Panc1 (cell line): ENCODE measurements around the gene VSIG2. TPM values are rescaled to one million over a fixed set of nuclear protein-coding genes. Genes with fewer than 3 reads are reported as not detected.
A peak's percentile ranks its signal among the peaks of the same experiment; 100 is the strongest.

Source experiments
- ATAC-seq: fragments of 200-7000 bp; cut with Tn5 transposase; 2 replicates; pipeline ENCODE4 v1.9.1; 2020; ENCODE audit warnings: mild to moderate bottlenecking, moderate library complexity
- BruUV-seq: library from RNA; stranded (reverse); fragments of 400-500 nt; replicated peaks from 2 replicates; lab custom pipeline; 2021; lab: Mats Ljungman, UMichigan
- CTCF ChIA-PET: fragments of 300-600 bp; sonication (Branson Sonifier 250); formaldehyde crosslinking; loops from one replicate; lab custom pipeline; 2022; ENCODE audit warnings: antibody characterized with exemption; lab: Charles Lee
- POLR2A ChIA-PET: fragments of 300-600 bp; sonication (Branson Sonifier 250); formaldehyde crosslinking; loops from one replicate; lab custom pipeline; 2022; ENCODE audit warnings: antibody characterized with exemption; lab: Charles Lee
- DNase-seq: peaks from one replicate; pipeline ENCODE4 v3.0.0-alpha.2; 2010; ENCODE audit warnings: low read depth, low spot score
- H3K27ac ChIP-seq: 2 replicates; pipeline ENCODE4 v1.5.1; 2011; ENCODE audit warnings: mild to moderate bottlenecking, low read length, inconsistent platforms
- H3K27me3 ChIP-seq: fragments of 200-500 bp; sonication (Bioruptor generic); 2 replicates; pipeline ENCODE4 v1.6.0; 2014; ENCODE audit warnings: low read length, inconsistent platforms; ENCODE audit not compliant: control insufficient read depth, insufficient read depth
- H3K36me3 ChIP-seq: fragments of 200-500 bp; sonication (Bioruptor generic); 2 replicates; pipeline ENCODE4 v1.5.1; 2014; ENCODE audit warnings: inconsistent platforms, mild to moderate bottlenecking, low read length, moderate library complexity; ENCODE audit not compliant: control insufficient read depth, insufficient read depth
- H3K4me1 ChIP-seq: 2 replicates; pipeline ENCODE4 v1.5.1; 2011; ENCODE audit warnings: inconsistent platforms, mild to moderate bottlenecking, low read length, moderate library complexity; ENCODE audit not compliant: control insufficient read depth, insufficient read depth
- H3K4me3 ChIP-seq, 2 experiments: 2 replicates each; pipeline ENCODE4 v1.5.1; 2011 to 2012; ENCODE audit warnings: low read depth in 2 of 2, low read length in 2 of 2, mild to moderate bottlenecking in 2 of 2, inconsistent platforms in 1 of 2, moderate library complexity in 1 of 2
- H3K9me3 ChIP-seq: fragments of 200-500 bp; sonication (Bioruptor generic); 2 replicates; pipeline ENCODE4 v1.5.1; 2014; ENCODE audit warnings: low read depth, mild to moderate bottlenecking, inconsistent platforms, low read length, moderate library complexity; ENCODE audit not compliant: control insufficient read depth, insufficient read depth
- CTCF ChIP-seq: fragments of 450-650 bp; IDR thresholded peaks from 2 replicates; pipeline ENCODE4 v1.5.1; 2017; ENCODE audit warnings: mild to moderate bottlenecking
- POLR2AphosphoS5 ChIP-seq: IDR thresholded peaks from 2 replicates; pipeline ENCODE4 v1.6.1; 2012; ENCODE audit warnings: mild to moderate bottlenecking, low read depth, low read length, moderate library complexity
- REST ChIP-seq, 2 experiments: IDR thresholded peaks; 2 replicates each; pipeline ENCODE4 v1.6.1; 2011 to 2012; ENCODE audit warnings: low read depth in 2 of 2, control low read depth in 1 of 2, low read length in 1 of 2, mild to moderate bottlenecking in 1 of 2, moderate library complexity in 1 of 2; ENCODE audit not compliant: insufficient read depth in 1 of 2
- SIN3A ChIP-seq: IDR thresholded peaks from 2 replicates; pipeline ENCODE4 v1.6.1; 2012; ENCODE audit warnings: low read depth, mild to moderate bottlenecking, low read length, moderate library complexity, borderline replicate concordance; ENCODE audit not compliant: insufficient read depth
- TCF7L2 ChIP-seq: IDR thresholded peaks from 2 replicates; pipeline ENCODE4 v1.6.1; 2011; ENCODE audit warnings: mild to moderate bottlenecking, low read depth, low read length, inconsistent platforms
- in situ Hi-C: cut with HindIII; loops from 2 replicates; pipeline ENCODE4 v1.10.0; 2016; ENCODE audit warnings: low sequenced_read_pairs, low pct_unique_long_range_greater_than_20kb
- intact Hi-C: fragments of 100-400 bp; cut with micrococcal nuclease; formaldehyde crosslinking; loops from one replicate; pipeline ENCODE4 v1.10.0; 2022; ENCODE audit not compliant: unreplicated experiment
- total RNA-seq: library from RNA; stranded (reverse); gene quantifications from one replicate; pipeline ENCODE4 v1.2.1, GENCODE V29; 2021; ENCODE audit not compliant: unreplicated experiment

VSIG2 gene
- total RNA-seq, 1 experiment from 2014 or later, result not detected

- ATAC-seq (no peak), DNase-seq (no peak)
- TF ChIP-seq SIN3A (no peak), POLR2AphosphoS5 (no peak), TCF7L2 (no peak), REST (IDR thresholded peaks at IDR 0.05; ENCODE audit: insufficient read depth in 1 of 2, low read depth in 2 of 2, low read length in 1 of 2) (no peak)
- Histone ChIP-seq H3K27ac (no peak overlapping the region), H3K27me3 (no peaks in the 10 kb centered on the region), H3K9me3 (no peaks in the 10 kb centered on the region), H3K4me1 (peaks cover 7% of the 10 kb centered on the region; the same call in 1 of the 2 replicates), H3K4me3 (no peak overlapping the region), H3K36me3 (no peaks in the 10 kb centered on the region; the same call in 1 of the 2 replicates)
- POLR2A ChIA-PET, result no interaction called here
- BruUV-seq, result no TSS peak
- in situ Hi-C loops (no loop called here), intact Hi-C loops (loop anchor here (5.0 kb wide), 1 partner anchor 37 kb away; no protein-coding TSS in a partner anchor)
- CTCF ChIA-PET, result no interaction called here
Measured at GRCh38 chr11:124760205-124760652, 8.2 kb upstream of the VSIG2 start.

GRCh38 chr11:124759266-124760204 is 7.5 kb upstream of the VSIG2 start:
- DNase-seq (no peak), ATAC-seq (no peak)
- no peaks in the 10 kb centered on the region for H3K36me3 ChIP-seq
- in situ Hi-C loops, result no loop called here
- TF ChIP-seq TCF7L2 (no peak), SIN3A (no peak)
- H3K9me3 ChIP-seq, result no peaks in the 10 kb centered on the region
- H3K27ac ChIP-seq, result no peak overlapping the region
- ChIA-PET CTCF (no interaction called here), POLR2A (no interaction called here)
- H3K4me1 ChIP-seq, result peaks cover 7% of the 10 kb centered on the region; the same call in 1 of the 2 replicates
- H3K27me3 ChIP-seq, result no peaks in the 10 kb centered on the region
- no peak overlapping the region for H3K4me3 ChIP-seq
- no TSS peak for BruUV-seq
- intact Hi-C loops, result loop anchor here (5.0 kb wide), 1 partner anchor 38 kb away; no protein-coding TSS in a partner anchor

GRCh38 chr11:124758355-124759265 is 6.6 kb upstream of the VSIG2 start:
- BruUV-seq, result no TSS peak
- CTCF ChIA-PET, result interaction anchor here (0.6 to 1.0 kb wide), 5 partner anchors 12 to 79 kb away, joined by 3 to 5 read pairs (median 3); no protein-coding TSS in a partner anchor
- H3K27ac ChIP-seq, result no peak overlapping the region
- POLR2A ChIA-PET, result no interaction called here
- in situ Hi-C loops, result no loop called here
- DNase-seq (no peak), ATAC-seq (peak; percentile 75)
- peak overlapping the region; percentile 27 to 52 for H3K4me3 ChIP-seq
- no peaks in the 10 kb centered on the region for H3K36me3 ChIP-seq
- no peaks in the 10 kb centered on the region for H3K27me3 ChIP-seq
- TF ChIP-seq CTCF (peak; percentile 91), TCF7L2 (no peak)
- H3K4me1 ChIP-seq, result peaks cover 7% of the 10 kb centered on the region; the same call in 1 of the 2 replicates
- intact Hi-C loops, result no loop called here
- no peaks in the 10 kb centered on the region for H3K9me3 ChIP-seq
